IMR-90 (cell line): ENCODE measurements around the gene SGMS1. TPM values are rescaled to one million over a fixed set of nuclear protein-coding genes. Genes with fewer than 3 reads are reported as not detected.

Source experiments
- ATAC-seq: fragments of 200-7000 bp; cut with Tn5 transposase; 2 replicates; pipeline ENCODE4 v1.9.1; 2020; ENCODE audit warnings: low read depth, mild to moderate bottlenecking, moderate library complexity
- BruUV-seq: library from RNA; stranded (reverse); fragments of 400-500 nt; replicated peaks from 2 replicates; lab custom pipeline; 2021; lab: Mats Ljungman, UMichigan
- CTCF ChIA-PET: fragments of 300-600 bp; formaldehyde crosslinking; extraction: SDS; loops from one replicate; lab custom pipeline; 2021; ENCODE audit warnings: antibody characterized with exemption; lab: Yijun Ruan, JAX
- POLR2A ChIA-PET: fragments of 300-600 bp; sonication (Branson Sonifier 250); formaldehyde crosslinking; loops from one replicate; lab custom pipeline; 2022; ENCODE audit warnings: antibody characterized with exemption; ENCODE audit not compliant: unreplicated experiment; lab: Charles Lee
- DNase-seq: peaks from one replicate; pipeline ENCODE4 v3.0.0; 2013
- H2AFZ ChIP-seq: replicated peaks from 2 replicates; pipeline ENCODE3; 2013; ENCODE audit warnings: low read length, mild to moderate bottlenecking; ENCODE audit not compliant: poor library complexity
- H2AK5ac ChIP-seq: 2 replicates; pipeline ENCODE4 v1.6.1; 2013; ENCODE audit warnings: low read depth, low read length, inconsistent platforms
- H2AK9ac ChIP-seq: replicated peaks from 2 replicates; pipeline ENCODE3; 2013; ENCODE audit warnings: mild to moderate bottlenecking, low read depth, low read length, moderate library complexity; ENCODE audit not compliant: poor library complexity
- H2BK120ac ChIP-seq: 2 replicates; pipeline ENCODE4 v1.6.1; 2013; ENCODE audit warnings: low read depth, low read length, inconsistent platforms
- H2BK15ac ChIP-seq: 3 replicates; pipeline ENCODE4 v1.6.1; 2013; ENCODE audit warnings: low read depth, low read length, inconsistent platforms
- H2BK20ac ChIP-seq: 2 replicates; pipeline ENCODE4 v1.6.1; 2013; ENCODE audit warnings: low read depth, mild to moderate bottlenecking, inconsistent platforms, low read length, moderate library complexity
- H2BK5ac ChIP-seq: 2 replicates; pipeline ENCODE4 v1.6.1; 2013; ENCODE audit warnings: mild to moderate bottlenecking, low read depth, low read length, inconsistent platforms; ENCODE audit not compliant: poor library complexity, severe bottlenecking
- H3K14ac ChIP-seq: replicated peaks from 2 replicates; pipeline ENCODE4 v1.6.1; 2013; ENCODE audit warnings: low read depth, low read length, inconsistent platforms
- H3K18ac ChIP-seq: 2 replicates; pipeline ENCODE4 v1.6.1; 2013; ENCODE audit warnings: low read depth, low read length, control low read depth
- H3K23ac ChIP-seq: 2 replicates; pipeline ENCODE4 v1.6.1; 2013; ENCODE audit warnings: low read depth, low read length, inconsistent platforms
- H3K27ac ChIP-seq: 2 replicates; pipeline ENCODE4 v1.5.1; 2013; ENCODE audit warnings: mild to moderate bottlenecking, control low read depth, low read length; ENCODE audit not compliant: insufficient read depth
- H3K27me3 ChIP-seq: 2 replicates; pipeline ENCODE4 v1.6.1; 2013; ENCODE audit warnings: low read length; ENCODE audit not compliant: control insufficient read depth, insufficient read depth
- H3K36me3 ChIP-seq: 2 replicates; pipeline ENCODE4 v1.6.1; 2013; ENCODE audit warnings: low read length, mixed read lengths; ENCODE audit not compliant: control insufficient read depth, insufficient read depth
- H3K4ac ChIP-seq: 2 replicates; pipeline ENCODE4 v1.6.1; 2013; ENCODE audit warnings: low read depth, low read length, inconsistent platforms
- H3K4me1 ChIP-seq: 2 replicates; pipeline ENCODE4 v1.6.1; 2013; ENCODE audit warnings: low read length, mixed read lengths; ENCODE audit not compliant: control insufficient read depth, insufficient read depth
- H3K4me2 ChIP-seq: 2 replicates; pipeline ENCODE4 v1.6.1; 2013; ENCODE audit warnings: low read depth, mild to moderate bottlenecking, control low read depth, low read length, moderate library complexity
- H3K4me3 ChIP-seq: 2 replicates; pipeline ENCODE4 v1.5.1; 2013; ENCODE audit warnings: low read depth, mild to moderate bottlenecking, control low read depth, low read length, moderate library complexity; ENCODE audit not compliant: insufficient read depth
- H3K56ac ChIP-seq: 2 replicates; pipeline ENCODE4 v1.6.1; 2013; ENCODE audit warnings: low read length, inconsistent platforms; ENCODE audit not compliant: insufficient read depth; ENCODE audit errors: extremely low read depth
- H3K79me1 ChIP-seq, 2 experiments: 2 replicates each; pipeline ENCODE4 v1.6.1; 2013; ENCODE audit warnings: low read length in 2 of 2, inconsistent platforms in 1 of 2, low read depth in 1 of 2
- H3K9ac ChIP-seq: 2 replicates; pipeline ENCODE4 v1.6.1; 2013; ENCODE audit warnings: low read depth, low read length, control low read depth
- H3K9me1 ChIP-seq: 2 replicates; pipeline ENCODE4 v1.6.1; 2013; ENCODE audit warnings: low read length, inconsistent platforms; ENCODE audit not compliant: insufficient read depth
- H3K9me3 ChIP-seq: 2 replicates; pipeline ENCODE4 v1.6.1; 2013; ENCODE audit warnings: low read length; ENCODE audit not compliant: control insufficient read depth, insufficient read depth
- H4K20me1 ChIP-seq: 2 replicates; pipeline ENCODE4 v1.6.1; 2013; ENCODE audit warnings: low read length, inconsistent platforms; ENCODE audit not compliant: insufficient read depth
- H4K5ac ChIP-seq: 2 replicates; pipeline ENCODE4 v1.6.1; 2013; ENCODE audit warnings: mild to moderate bottlenecking, low read depth, low read length, control low read depth
- H4K8ac ChIP-seq, 2 experiments: 2 replicates each; pipeline ENCODE4 v1.6.1; 2013; ENCODE audit warnings: low read depth in 2 of 2, low read length in 2 of 2, control low read depth in 1 of 2, inconsistent platforms in 1 of 2
- H4K91ac ChIP-seq: 2 replicates; pipeline ENCODE4 v1.6.1; 2013; ENCODE audit warnings: low read depth, low read length, inconsistent platforms; ENCODE audit not compliant: insufficient read depth
- CEBPB ChIP-seq: IDR thresholded peaks from 2 replicates; pipeline ENCODE4 v1.6.1; 2012; ENCODE audit warnings: low read depth, low read length, improper control_type of control experiment
- MAZ ChIP-seq: IDR thresholded peaks from 2 replicates; pipeline ENCODE4 v1.6.1; 2012; ENCODE audit warnings: low read depth, mild to moderate bottlenecking, low read length, improper control_type of control experiment, moderate library complexity, borderline replicate concordance
- NFE2L2 ChIP-seq: fragments of 150-350 bp; IDR thresholded peaks from 2 replicates; pipeline ENCODE4 v1.6.1; 2016; ENCODE audit warnings: low read depth, mild to moderate bottlenecking, low read length
- dilution Hi-C: fragments of 300-500 bp; cut with HindIII; formaldehyde crosslinking; loops from one replicate; pipeline ENCODE4 v1.14.3; 2018; ENCODE audit warnings: low sequenced_read_pairs; ENCODE audit not compliant: unreplicated experiment
- in situ Hi-C: fragments of 300-500 bp; cut with MboI; formaldehyde crosslinking; loops from 3 replicates; pipeline ENCODE4 v1.14.3; 2019; ENCODE audit warnings: low sequenced_read_pairs, inconsistent platforms, mixed read lengths
- intact Hi-C: fragments of 100-400 bp; cut with micrococcal nuclease; formaldehyde crosslinking; loops from 2 replicates; pipeline ENCODE4 v1.10.0; 2022
- polyA plus RNA-seq, 3 experiments: library from polyadenylated mRNA; depleted of rRNA; stranded (reverse); fragments of >200 nt; gene quantifications; 2 replicates each; pipeline ENCODE4 v1.2.3, GENCODE V29; 2012; ENCODE audit warnings: low replicate concordance in 1 of 3
- total RNA-seq: library from RNA; depleted of rRNA; stranded (reverse); fragments of >200 nt; gene quantifications from 2 replicates; pipeline ENCODE4 v1.2.3, GENCODE V29; 2012

SGMS1 gene
- total and polyA plus RNA-seq, 2 of the 4 experiments (the other 2 are of a cell fraction): 9.8 to 30.8 TPM

GRCh38 chr10:50542871-50543270 lies 80.9 kb downstream of the SGMS1 start:
- ChIA-PET POLR2A (no interaction called here), CTCF (no interaction called here)
- Histone ChIP-seq H2BK20ac (no peak overlapping the region), H3K4me1 (no peaks in the 10 kb centered on the region), H2BK15ac (no peak overlapping the region), H3K27me3 (no peaks in the 10 kb centered on the region), H3K9ac (no peak overlapping the region), H2BK5ac (no peak overlapping the region), H3K4ac (no peak overlapping the region), H4K8ac (no peak overlapping the region), H3K9me3 (no peaks in the 10 kb centered on the region), H3K4me3 (no peak overlapping the region), H4K91ac (no peak overlapping the region), H4K20me1 (no peaks in the 10 kb centered on the region), H2AK9ac (no peak overlapping the region), H2AFZ (no peak overlapping the region), H3K4me2 (no peak overlapping the region), H3K27ac (no peak overlapping the region), H3K9me1 (peaks cover 4% of the 10 kb centered on the region; the same call in 1 of the 2 replicates), H3K18ac (no peak overlapping the region), H3K36me3 (no peaks in the 10 kb centered on the region), H3K56ac (no peak overlapping the region), H3K79me1 (peaks cover 17 to 31% of the 10 kb centered on the region in 2 experiments), H2AK5ac (peak overlapping the region; percentile 33; the same call in 1 of the 2 replicates), H2BK120ac (no peak overlapping the region), H3K23ac (peak overlapping the region; percentile 15; the same call in 1 of the 2 replicates), H3K14ac (no peak overlapping the region), H4K5ac (no peak overlapping the region)
- in situ Hi-C loops (no loop called here), intact Hi-C loops (no loop called here), dilution Hi-C loops (no loop called here)
- TF ChIP-seq CEBPB (no peak), MAZ (no peak), NFE2L2 (no peak)
- DNase-seq: no peak
- BruUV-seq: no TSS peak
- no peak for ATAC-seq
